ENCODE measurements around the gene SPRR2B.
"Not testable (repeated sequence)": the region's sequence is repeated elsewhere in the genome, so short reads cannot be mapped to it uniquely, and the experiment has no call there.

The SPRR2B gene

GRCh38 chr1:153071511-153071910, at the start of gene SPRR2B:
Gene SPRR2B (minus strand): TSS chr1:153071611. CDS start chr1:153070839, 772 bp downstream.
- no peak for DNase-seq (ENCODE audit: low read depth in 3 of 3)

- DNase-seq (ENCODE audit: low read depth in 3 of 3) = no peak
Observed at GRCh38 chr1:153120945-153121344, 49.5 kb upstream of the SPRR2B start.

GRCh38 chr1:153119491-153119971, 48.1 kb upstream of the SPRR2B start:
- DNase-seq (ENCODE audit: low read depth in 3 of 3) = no peak

- DNase-seq (ENCODE audit: low read depth in 3 of 3) = not testable (repeated sequence)
Observed at GRCh38 chr1:153115264-153115663, 43.9 kb upstream of the SPRR2B start.

GRCh38 chr1:153113416-153113815, 42.0 kb upstream of the SPRR2B start, which contains the start of gene SPRR2F:
Gene SPRR2F (minus strand): TSS chr1:153113516. CDS start chr1:153112733, 783 bp downstream.
- DNase-seq (ENCODE audit: low read depth in 3 of 3) = no peak

- not testable (repeated sequence) for DNase-seq (ENCODE audit: low read depth in 3 of 3)
Observed at GRCh38 chr1:153112454-153112853, 41.0 kb upstream of the SPRR2B start.

- DNase-seq (ENCODE audit: low read depth in 3 of 3) = no peak
Observed at GRCh38 chr1:153100245-153100644, 28.8 kb upstream of the SPRR2B start.

GRCh38 chr1:153099461-153100045, 28.1 kb upstream of the SPRR2B start:
- DNase-seq (ENCODE audit: low read depth in 3 of 3) = no peak

- DNase-seq (ENCODE audit: low read depth in 3 of 3) = no peak
Observed at GRCh38 chr1:153095764-153096163, 24.4 kb upstream of the SPRR2B start.

- DNase-seq (ENCODE audit: low read depth in 3 of 3) = no peak
Observed at GRCh38 chr1:153094426-153094825, 23.0 kb upstream of the SPRR2B start, which contains the start of gene SPRR2E. Gene SPRR2E (minus strand): TSS chr1:153094526. CDS start chr1:153093751, 775 bp downstream.

- DNase-seq (ENCODE audit: low read depth in 3 of 3) = no peak
Observed at GRCh38 chr1:153087652-153088051, 16.2 kb upstream of the SPRR2B start.

- DNase-seq (ENCODE audit: low read depth in 3 of 3) = no peak
Observed at GRCh38 chr1:153081736-153082135, 10.3 kb upstream of the SPRR2B start.

GRCh38 chr1:153072806-153073726, 1.7 kb upstream of the SPRR2B start:
- DNase-seq (ENCODE audit: low read depth in 3 of 3) = no peak

- DNase-seq (ENCODE audit: low read depth in 3 of 3) = no peak
Observed at GRCh38 chr1:153070243-153070642, 1.2 kb downstream of the SPRR2B start.

- no peak for DNase-seq (ENCODE audit: low read depth in 3 of 3)
Observed at GRCh38 chr1:153058826-153059784, 12.3 kb downstream of the SPRR2B start.

- no peak for DNase-seq (ENCODE audit: low read depth in 3 of 3)
Observed at GRCh38 chr1:153058154-153058553, 13.3 kb downstream of the SPRR2B start.

- DNase-seq (ENCODE audit: low read depth in 3 of 3) = no peak
Observed at GRCh38 chr1:153057375-153057774, 14.0 kb downstream of the SPRR2B start, which contains the start of gene SPRR2A. Gene SPRR2A (minus strand): TSS chr1:153057512. CDS start chr1:153056735, 777 bp downstream.

- not testable (repeated sequence) for DNase-seq (ENCODE audit: low read depth in 3 of 3)
Observed at GRCh38 chr1:153056111-153056510, 15.3 kb downstream of the SPRR2B start.

GRCh38 chr1:153049211-153049610, 22.2 kb downstream of the SPRR2B start:
- no peak for DNase-seq (ENCODE audit: low read depth in 3 of 3)

- DNase-seq (ENCODE audit: low read depth in 3 of 3) = no peak
Observed at GRCh38 chr1:153040950-153041631, 30.3 kb downstream of the SPRR2B start, which contains the start of gene SPRR2D. Gene SPRR2D (minus strand): TSS chr1:153041120. CDS start chr1:153040346, 774 bp downstream.

- DNase-seq (ENCODE audit: low read depth in 3 of 3) = no peak
Observed at GRCh38 chr1:153035211-153035610, 36.2 kb downstream of the SPRR2B start.

Data from stimulated activated CD4-positive, alpha-beta T cell treated with anti-CD3 and anti-CD28 coated beads, TNF-alpha, amount 100 ng/mL, for 24 hours (primary cell).